HepG2 (cell line): ENCODE results near the gene SELENOM.

Source experiments
- CEBPB ChIP-seq: IDR thresholded peaks from 2 replicates; pipeline ENCODE4 v1.6.1; 2011; ENCODE audit warnings: low read depth, low read length, improper control_type of control experiment, borderline replicate concordance
- CHD4 ChIP-seq: fragments of 200-600 bp; sonication (generic); IDR thresholded peaks from 2 replicates; pipeline ENCODE4 v1.7.0; 2017; ENCODE audit warnings: mild to moderate bottlenecking, low read length, borderline replicate concordance
- ISL2 ChIP-seq: sonication (generic); formaldehyde crosslinking; IDR thresholded peaks from 2 replicates; pipeline ENCODE4 v1.5.0; 2020; ENCODE audit warnings: missing genetic modification reagents
- SAP130 ChIP-seq: IDR thresholded peaks from 2 replicates; pipeline ENCODE4 v1.6.1; 2016; ENCODE audit warnings: low read depth
- ZC3H13 ChIP-seq: sonication (generic); formaldehyde crosslinking; IDR thresholded peaks from 2 replicates; pipeline ENCODE4 v1.8.1; 2023; ENCODE audit warnings: mild to moderate bottlenecking, missing genetic modification reagents, moderate library complexity
- TF ChIP-seq, protein P1 (sequence below): sonication (generic); formaldehyde crosslinking; IDR thresholded peaks from 2 replicates; pipeline ENCODE4 v1.4.0; 2020; ENCODE audit warnings: missing genetic modification reagents, borderline replicate concordance
- TF ChIP-seq, protein P2 (sequence below): sonication (generic); formaldehyde crosslinking; IDR thresholded peaks from 2 replicates; pipeline ENCODE4 v1.5.0; 2020; ENCODE audit warnings: mild to moderate bottlenecking, missing genetic modification reagents, moderate library complexity
- TF ChIP-seq, protein P3 (sequence below): sonication (generic); formaldehyde crosslinking; IDR thresholded peaks from 2 replicates; pipeline ENCODE4; 2020; ENCODE audit warnings: missing genetic modification reagents, mild to moderate bottlenecking, borderline replicate concordance

DNA sequence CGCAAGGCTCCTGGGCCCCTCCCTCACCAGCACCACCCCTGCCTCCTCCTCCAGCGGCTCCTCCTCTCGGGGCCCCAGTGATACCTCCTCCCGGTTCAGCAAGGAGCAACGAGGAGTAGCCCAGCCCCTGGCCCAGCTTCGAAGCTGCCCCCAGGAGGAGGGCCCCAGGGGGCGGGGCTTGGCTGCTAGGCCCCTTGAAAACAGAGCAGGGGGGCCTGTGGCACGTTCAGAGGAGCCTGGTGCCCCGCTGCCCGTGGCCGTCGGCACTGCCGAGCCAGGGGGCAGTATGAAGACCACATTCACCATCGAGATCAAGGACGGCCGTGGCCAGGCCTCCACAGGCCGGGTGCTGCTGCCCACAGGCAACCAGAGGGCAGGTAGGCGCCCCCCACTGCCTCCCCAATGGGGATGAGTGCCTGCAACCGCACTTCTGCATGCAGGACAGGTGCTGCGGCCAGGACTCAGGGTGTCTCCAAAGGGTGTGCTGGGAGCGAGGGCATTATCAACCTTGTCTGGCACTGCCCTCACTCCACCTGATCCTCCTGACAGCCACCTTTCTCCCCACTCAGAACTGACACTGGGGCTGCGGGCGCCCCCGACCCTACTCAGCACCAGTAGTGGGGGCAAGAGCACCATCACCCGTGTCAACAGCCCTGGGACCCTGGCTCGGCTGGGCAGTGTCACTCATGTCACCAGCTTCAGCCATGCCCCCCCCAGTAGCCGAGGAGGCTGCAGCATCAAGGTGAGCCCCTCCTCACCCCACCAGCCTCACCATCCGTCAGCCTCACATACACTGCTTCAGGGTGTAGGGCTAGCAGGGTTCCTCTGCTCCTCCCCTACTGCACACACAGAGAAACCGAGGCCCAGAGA lies 16.0 kb downstream of the SELENOM start:
- TF ChIP-seq ZC3H13 (no peak), ISL2 (CRISPR knock-in tag) (no peak), CEBPB (no peak), CHD4 (no peak), SAP130 (CRISPR knock-in tag) (no peak)
- TF ChIP-seq, protein P1, sequence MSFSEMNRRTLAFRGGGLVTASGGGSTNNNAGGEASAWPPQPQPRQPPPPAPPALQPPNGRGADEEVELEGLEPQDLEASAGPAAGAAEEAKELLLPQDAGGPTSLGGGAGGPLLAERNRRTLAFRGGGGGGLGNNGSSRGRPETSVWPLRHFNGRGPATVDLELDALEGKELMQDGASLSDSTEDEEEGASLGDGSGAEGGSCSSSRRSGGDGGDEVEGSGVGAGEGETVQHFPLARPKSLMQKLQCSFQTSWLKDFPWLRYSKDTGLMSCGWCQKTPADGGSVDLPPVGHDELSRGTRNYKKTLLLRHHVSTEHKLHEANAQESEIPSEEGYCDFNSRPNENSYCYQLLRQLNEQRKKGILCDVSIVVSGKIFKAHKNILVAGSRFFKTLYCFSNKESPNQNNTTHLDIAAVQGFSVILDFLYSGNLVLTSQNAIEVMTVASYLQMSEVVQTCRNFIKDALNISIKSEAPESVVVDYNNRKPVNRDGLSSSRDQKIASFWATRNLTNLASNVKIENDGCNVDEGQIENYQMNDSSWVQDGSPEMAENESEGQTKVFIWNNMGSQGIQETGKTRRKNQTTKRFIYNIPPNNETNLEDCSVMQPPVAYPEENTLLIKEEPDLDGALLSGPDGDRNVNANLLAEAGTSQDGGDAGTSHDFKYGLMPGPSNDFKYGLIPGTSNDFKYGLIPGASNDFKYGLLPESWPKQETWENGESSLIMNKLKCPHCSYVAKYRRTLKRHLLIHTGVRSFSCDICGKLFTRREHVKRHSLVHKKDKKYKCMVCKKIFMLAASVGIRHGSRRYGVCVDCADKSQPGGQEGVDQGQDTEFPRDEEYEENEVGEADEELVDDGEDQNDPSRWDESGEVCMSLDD (CRISPR knock-in tag), result no peak
- TF ChIP-seq, protein P2, sequence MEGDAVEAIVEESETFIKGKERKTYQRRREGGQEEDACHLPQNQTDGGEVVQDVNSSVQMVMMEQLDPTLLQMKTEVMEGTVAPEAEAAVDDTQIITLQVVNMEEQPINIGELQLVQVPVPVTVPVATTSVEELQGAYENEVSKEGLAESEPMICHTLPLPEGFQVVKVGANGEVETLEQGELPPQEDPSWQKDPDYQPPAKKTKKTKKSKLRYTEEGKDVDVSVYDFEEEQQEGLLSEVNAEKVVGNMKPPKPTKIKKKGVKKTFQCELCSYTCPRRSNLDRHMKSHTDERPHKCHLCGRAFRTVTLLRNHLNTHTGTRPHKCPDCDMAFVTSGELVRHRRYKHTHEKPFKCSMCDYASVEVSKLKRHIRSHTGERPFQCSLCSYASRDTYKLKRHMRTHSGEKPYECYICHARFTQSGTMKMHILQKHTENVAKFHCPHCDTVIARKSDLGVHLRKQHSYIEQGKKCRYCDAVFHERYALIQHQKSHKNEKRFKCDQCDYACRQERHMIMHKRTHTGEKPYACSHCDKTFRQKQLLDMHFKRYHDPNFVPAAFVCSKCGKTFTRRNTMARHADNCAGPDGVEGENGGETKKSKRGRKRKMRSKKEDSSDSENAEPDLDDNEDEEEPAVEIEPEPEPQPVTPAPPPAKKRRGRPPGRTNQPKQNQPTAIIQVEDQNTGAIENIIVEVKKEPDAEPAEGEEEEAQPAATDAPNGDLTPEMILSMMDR (CRISPR knock-in tag), result no peak
- TF ChIP-seq, protein P3, sequence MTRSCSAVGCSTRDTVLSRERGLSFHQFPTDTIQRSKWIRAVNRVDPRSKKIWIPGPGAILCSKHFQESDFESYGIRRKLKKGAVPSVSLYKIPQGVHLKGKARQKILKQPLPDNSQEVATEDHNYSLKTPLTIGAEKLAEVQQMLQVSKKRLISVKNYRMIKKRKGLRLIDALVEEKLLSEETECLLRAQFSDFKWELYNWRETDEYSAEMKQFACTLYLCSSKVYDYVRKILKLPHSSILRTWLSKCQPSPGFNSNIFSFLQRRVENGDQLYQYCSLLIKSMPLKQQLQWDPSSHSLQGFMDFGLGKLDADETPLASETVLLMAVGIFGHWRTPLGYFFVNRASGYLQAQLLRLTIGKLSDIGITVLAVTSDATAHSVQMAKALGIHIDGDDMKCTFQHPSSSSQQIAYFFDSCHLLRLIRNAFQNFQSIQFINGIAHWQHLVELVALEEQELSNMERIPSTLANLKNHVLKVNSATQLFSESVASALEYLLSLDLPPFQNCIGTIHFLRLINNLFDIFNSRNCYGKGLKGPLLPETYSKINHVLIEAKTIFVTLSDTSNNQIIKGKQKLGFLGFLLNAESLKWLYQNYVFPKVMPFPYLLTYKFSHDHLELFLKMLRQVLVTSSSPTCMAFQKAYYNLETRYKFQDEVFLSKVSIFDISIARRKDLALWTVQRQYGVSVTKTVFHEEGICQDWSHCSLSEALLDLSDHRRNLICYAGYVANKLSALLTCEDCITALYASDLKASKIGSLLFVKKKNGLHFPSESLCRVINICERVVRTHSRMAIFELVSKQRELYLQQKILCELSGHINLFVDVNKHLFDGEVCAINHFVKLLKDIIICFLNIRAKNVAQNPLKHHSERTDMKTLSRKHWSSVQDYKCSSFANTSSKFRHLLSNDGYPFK, result no peak
